ENCODE data around the gene SCAMP1.
A peak's percentile ranks its signal among the peaks of the same experiment; 100 is the strongest.

The SCAMP1 gene

GRCh38 chr5:78472469-78473106 is 112.2 kb downstream of the SCAMP1 start:
- DNase-seq, result no peak
- Histone ChIP-seq H3K36me3 (no peaks in the 10 kb centered on the region), H3K27me3 (no peaks in the 10 kb centered on the region), H3K9me3 (no peaks in the 10 kb centered on the region), H3K4me3 (ENCODE audit: low read depth, low read length) (no peak overlapping the region), H3K4me1 (peaks cover 6% of the 10 kb centered on the region; the same call in 1 of the 2 replicates)
- TF ChIP-seq CTCF (IDR thresholded peaks at IDR 0.05; ENCODE audit: low read depth, low read length), result peak; percentile 22

GRCh38 chr5:78473751-78474150 is 113.3 kb downstream of the SCAMP1 start:
- H3K4me1 ChIP-seq, result peaks cover 6% of the 10 kb centered on the region; the same call in 1 of the 2 replicates
- no peaks in the 10 kb centered on the region for H3K9me3 ChIP-seq
- DNase-seq, result no peak
- no peak overlapping the region for H3K4me3 ChIP-seq (ENCODE audit: low read depth, low read length)
- no peaks in the 10 kb centered on the region for H3K36me3 ChIP-seq
- H3K27me3 ChIP-seq, result no peaks in the 10 kb centered on the region
- TF ChIP-seq CTCF (IDR thresholded peaks at IDR 0.05; ENCODE audit: low read depth, low read length), result no peak

- peaks cover 6% of the 10 kb centered on the region; the same call in 1 of the 2 replicates for H3K4me1 ChIP-seq
- H3K27me3 ChIP-seq, result no peaks in the 10 kb centered on the region
- no peaks in the 10 kb centered on the region for H3K36me3 ChIP-seq
- no peaks in the 10 kb centered on the region for H3K9me3 ChIP-seq
- TF ChIP-seq CTCF (IDR thresholded peaks at IDR 0.05; ENCODE audit: low read depth, low read length), result no peak
- DNase-seq, result no peak
- no peak overlapping the region for H3K4me3 ChIP-seq (ENCODE audit: low read depth, low read length)
Measured at GRCh38 chr5:78475370-78475769, 115.0 kb downstream of the SCAMP1 start.

GRCh38 chr5:78476795-78477194 is 116.4 kb downstream of the SCAMP1 start:
- no peak for TF ChIP-seq CTCF (IDR thresholded peaks at IDR 0.05; ENCODE audit: low read depth, low read length)
- DNase-seq, result no peak
- Histone ChIP-seq H3K4me3 (ENCODE audit: low read depth, low read length) (no peak overlapping the region), H3K4me1 (peaks cover 6% of the 10 kb centered on the region; the same call in 1 of the 2 replicates), H3K9me3 (no peaks in the 10 kb centered on the region), H3K36me3 (no peaks in the 10 kb centered on the region), H3K27me3 (no peaks in the 10 kb centered on the region)

- no peak for DNase-seq
- 0 out of 2 replicates have a peak, but pooled peaks cover 3% of the 10 kb centered on the region for H3K4me1 ChIP-seq
- no peak for TF ChIP-seq CTCF (IDR thresholded peaks at IDR 0.05; ENCODE audit: low read depth, low read length)
- no peaks in the 10 kb centered on the region for H3K9me3 ChIP-seq
- peaks cover 13% of the 10 kb centered on the region for H3K36me3 ChIP-seq
- no peaks in the 10 kb centered on the region for H3K27me3 ChIP-seq
- H3K4me3 ChIP-seq (ENCODE audit: low read depth, low read length), result no peak overlapping the region
Measured at GRCh38 chr5:78482948-78483347, 122.5 kb downstream of the SCAMP1 start.

- no peak overlapping the region for H3K4me3 ChIP-seq (ENCODE audit: low read depth, low read length)
- 0 out of 2 replicates have a peak, but pooled peaks cover 3% of the 10 kb centered on the region for H3K4me1 ChIP-seq
- H3K9me3 ChIP-seq, result no peaks in the 10 kb centered on the region
- H3K36me3 ChIP-seq, result peaks cover 23% of the 10 kb centered on the region
- no peak for TF ChIP-seq CTCF (IDR thresholded peaks at IDR 0.05; ENCODE audit: low read depth, low read length)
- no peak for DNase-seq
- H3K27me3 ChIP-seq, result no peaks in the 10 kb centered on the region
Measured at GRCh38 chr5:78483809-78484521, 123.5 kb downstream of the SCAMP1 start.

All from BE2C (cell line).